ENCODE data around the gene ABCB8. TPM values are rescaled to one million over a fixed set of nuclear protein-coding genes. Genes with fewer than 3 reads are reported as not detected.
"Not testable (repeated sequence)": the region's sequence is repeated elsewhere in the genome, so short reads cannot be mapped to it uniquely, and the experiment has no call there.

Gene ABCB8
- total RNA-seq, 1 donor from 2014 or later, result 53.0 TPM

DNA sequence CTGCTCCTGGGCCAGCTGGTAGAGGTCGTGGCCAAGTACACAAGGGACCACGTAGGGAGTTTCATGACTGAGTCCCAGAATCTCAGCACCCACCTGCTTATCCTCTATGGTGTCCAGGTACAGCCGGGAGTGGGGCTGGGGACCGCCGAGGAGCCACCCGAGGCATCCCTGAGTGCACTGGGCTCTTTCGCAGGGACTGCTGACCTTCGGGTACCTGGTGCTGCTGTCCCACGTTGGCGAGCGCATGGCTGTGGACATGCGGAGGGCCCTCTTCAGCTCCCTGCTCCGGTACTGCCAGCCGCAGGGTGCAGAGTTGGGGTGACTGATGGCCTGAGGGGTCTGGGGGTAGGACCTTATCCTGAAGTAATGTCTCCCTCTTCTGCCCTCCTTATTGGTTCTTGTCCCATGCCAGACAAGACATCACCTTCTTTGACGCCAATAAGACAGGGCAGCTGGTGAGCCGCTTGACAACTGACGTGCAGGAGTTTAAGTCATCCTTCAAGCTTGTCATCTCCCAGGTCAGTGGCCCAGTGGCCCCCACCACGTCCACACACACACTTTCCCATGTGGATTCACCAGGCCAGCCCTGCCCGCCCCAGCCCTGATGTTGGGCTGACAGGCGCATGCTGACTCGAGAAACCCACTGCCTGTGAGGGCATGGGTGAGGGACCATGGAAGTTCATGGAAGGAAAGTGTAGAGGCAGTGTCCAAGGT is 6.2 kb downstream of the ABCB8 start:
- no peak for DNase-seq (ENCODE audit: low read depth)

GRCh38 chr7:151035026-151035717 is 6.9 kb downstream of the ABCB8 start:
- DNase-seq (ENCODE audit: low read depth), result no peak

DNA sequence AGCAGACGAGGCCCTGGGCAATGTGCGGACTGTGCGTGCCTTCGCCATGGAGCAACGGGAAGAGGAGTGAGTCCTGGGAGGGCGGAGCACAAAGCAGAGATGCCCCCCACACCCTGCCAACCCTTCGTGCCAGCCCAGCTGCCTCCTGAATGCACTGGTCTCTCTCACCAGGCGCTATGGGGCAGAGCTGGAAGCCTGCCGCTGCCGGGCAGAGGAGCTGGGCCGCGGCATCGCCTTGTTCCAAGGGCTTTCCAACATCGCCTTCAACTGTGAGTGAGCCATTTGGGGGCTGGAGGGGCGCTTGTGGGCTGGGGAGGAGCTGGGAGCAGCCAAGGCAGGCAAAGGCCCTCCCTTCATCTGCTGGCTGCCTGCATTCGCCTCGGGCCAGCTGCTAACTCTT is 7.7 kb downstream of the ABCB8 start:
- no peak for DNase-seq (ENCODE audit: low read depth)

DNA sequence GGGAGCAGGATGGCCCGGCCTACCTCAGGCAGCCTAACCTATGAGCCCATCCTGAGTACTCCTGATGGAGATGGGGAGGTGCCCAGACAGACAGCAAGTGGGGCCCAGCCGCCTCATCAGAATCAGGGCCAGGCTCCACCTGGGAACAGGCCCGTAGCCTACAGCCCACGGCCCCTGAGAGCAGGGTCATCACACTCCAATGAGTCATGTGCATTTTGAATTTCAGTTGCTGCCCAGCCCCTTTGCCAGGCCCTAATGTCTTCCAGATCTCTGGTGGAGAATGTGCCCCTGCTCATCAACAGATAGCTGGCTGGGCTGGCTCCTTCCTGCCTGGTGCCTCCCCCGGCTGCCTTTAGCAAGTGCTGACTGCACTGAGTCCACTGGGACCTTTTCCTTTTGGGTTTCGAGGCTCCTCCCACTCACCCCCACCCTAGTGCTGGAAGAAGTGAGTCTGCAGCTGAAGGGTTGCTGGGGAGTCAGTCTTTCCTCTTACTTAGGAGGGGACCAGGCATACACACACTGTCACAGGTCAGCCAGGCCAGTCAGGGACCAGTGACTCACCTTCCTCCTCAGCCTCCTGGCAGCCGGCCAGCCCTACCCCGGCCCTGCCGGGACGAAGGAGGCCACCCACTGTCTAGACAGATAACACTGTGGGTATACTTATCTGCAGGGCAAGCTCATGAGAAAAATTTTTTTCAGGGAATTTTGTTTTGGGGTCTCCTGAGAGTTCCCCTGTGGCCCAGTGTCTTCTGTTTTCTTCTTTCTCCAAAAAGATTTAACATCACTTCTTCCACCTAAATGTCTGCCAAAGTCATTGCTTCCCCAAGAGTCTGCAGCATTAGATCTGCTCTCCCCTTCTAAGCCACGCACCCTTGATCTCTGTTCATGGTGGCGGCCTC is 10.9 kb downstream of the ABCB8 start:
- peak; percentile 90 for DNase-seq (ENCODE audit: low read depth)

DNA sequence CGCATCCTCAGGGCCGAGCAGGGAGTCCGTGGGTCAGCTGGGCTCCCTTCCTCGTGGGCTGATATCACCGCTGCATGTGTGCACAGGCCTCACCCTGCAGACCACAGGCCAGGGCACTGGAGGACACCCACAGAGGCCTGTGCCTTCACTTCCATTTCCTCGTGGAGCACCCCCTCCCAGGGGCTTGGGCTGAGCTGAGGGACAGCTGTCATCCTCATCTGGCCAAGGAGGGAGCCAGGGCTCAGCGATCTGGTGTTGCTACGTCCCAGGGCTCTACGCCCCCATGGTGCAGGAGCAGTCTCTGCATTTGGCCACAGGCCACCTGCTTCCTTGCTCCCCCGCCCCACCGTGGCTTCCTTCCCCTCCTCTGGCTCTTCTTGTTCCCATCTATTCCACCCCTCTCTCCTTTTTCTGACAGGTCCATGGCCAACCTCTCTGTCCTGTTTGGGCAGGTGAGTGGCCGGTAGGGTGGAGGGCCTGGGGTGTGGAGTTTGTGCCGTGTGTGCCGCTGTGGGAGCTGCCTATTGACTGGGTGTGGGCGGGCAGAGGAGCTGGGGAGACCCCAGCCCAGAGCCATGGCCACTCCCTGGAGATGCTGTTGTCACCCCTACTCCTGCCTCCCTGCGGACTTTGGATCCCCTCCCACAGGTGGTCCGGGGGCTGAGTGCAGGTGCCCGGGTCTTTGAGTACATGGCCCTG is 11.7 kb downstream of the ABCB8 start:
- peak; percentile 84 for DNase-seq (ENCODE audit: low read depth)

DNA sequence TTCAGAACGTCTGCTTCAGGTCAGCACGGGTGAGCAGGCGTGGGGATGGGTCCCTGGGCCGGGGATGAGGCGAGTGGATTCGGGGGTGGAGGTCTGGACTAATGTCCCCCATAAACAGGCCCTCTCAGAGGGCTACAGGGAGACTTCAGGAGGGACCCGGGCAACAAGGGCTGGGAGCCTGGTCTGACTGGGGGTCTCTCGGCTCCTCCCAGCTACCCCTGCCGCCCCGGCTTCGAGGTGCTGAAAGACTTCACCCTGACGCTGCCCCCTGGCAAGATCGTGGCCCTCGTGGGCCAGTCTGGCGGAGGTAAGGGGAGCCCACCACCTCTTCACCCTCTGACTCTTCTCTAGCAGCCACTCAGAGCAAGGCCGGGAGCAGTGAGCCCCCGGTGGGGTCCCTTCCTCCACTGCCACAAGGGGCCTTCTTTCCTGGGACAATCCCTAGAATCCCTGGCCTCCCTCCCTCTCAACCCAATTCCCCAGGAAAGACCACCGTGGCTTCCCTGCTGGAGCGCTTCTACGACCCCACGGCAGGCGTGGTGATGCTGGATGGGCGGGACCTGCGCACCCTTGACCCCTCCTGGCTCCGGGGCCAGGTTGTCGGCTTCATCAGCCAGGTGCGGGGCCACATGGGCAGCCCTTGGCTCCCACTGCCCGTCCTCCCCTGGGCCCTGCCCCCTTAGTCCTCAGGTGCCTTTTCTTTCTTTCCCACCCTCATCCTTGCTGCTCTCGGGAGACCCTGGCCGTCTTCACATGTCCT is 12.5 kb downstream of the ABCB8 start:
- DNase-seq (ENCODE audit: low read depth), result no peak

- DNase-seq (ENCODE audit: low read depth), result not testable (repeated sequence)
These were observed 15.2 kb downstream of the ABCB8 start for GRCh38 chr7:151043449-151043848.

DNA sequence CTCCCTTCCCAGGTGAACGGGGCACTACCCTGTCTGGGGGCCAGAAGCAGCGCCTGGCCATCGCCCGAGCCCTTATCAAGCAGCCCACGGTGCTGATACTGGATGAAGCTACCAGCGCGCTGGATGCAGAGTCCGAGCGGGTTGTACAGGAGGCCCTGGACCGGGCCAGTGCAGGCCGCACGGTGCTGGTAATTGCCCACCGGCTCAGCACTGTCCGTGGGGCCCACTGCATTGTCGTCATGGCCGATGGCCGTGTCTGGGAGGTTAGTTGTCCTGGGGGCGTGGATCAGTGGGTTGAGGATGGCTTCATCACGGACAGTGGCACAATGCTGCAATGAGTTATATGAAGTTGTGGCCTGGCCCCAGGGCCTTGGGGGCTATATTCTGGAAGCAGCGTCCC is 15.7 kb downstream of the ABCB8 start:
- DNase-seq (ENCODE audit: low read depth), result no peak

DNA sequence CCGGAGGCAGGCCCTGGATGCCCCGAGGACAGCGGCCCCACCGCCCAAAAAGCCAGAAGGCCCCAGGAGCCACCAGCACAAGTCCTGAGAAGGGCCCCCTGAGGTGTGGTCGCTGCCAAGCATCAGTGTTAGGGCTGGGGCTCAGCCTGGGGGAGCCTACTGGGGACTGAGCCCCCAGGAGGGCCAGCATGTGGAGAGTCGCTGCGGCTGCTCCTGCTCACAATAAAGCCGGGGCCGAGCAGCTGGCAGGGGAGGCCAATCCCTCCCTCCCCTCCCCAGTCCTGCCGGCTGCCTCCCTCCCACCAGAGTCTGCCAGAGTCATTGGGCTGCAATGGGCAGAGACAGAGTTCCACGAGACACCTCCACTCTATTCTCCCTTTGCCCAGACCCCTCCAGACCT is 17.0 kb downstream of the ABCB8 start:
- DNase-seq (ENCODE audit: low read depth), result no peak

GRCh38 chr7:151045967-151046366 is 17.7 kb downstream of the ABCB8 start:
- DNase-seq (ENCODE audit: low read depth), result no peak

- peak; percentile 87 for DNase-seq (ENCODE audit: low read depth)
These were observed 18.6 kb downstream of the ABCB8 start for GRCh38 chr7:151046603-151047573.

DNA sequence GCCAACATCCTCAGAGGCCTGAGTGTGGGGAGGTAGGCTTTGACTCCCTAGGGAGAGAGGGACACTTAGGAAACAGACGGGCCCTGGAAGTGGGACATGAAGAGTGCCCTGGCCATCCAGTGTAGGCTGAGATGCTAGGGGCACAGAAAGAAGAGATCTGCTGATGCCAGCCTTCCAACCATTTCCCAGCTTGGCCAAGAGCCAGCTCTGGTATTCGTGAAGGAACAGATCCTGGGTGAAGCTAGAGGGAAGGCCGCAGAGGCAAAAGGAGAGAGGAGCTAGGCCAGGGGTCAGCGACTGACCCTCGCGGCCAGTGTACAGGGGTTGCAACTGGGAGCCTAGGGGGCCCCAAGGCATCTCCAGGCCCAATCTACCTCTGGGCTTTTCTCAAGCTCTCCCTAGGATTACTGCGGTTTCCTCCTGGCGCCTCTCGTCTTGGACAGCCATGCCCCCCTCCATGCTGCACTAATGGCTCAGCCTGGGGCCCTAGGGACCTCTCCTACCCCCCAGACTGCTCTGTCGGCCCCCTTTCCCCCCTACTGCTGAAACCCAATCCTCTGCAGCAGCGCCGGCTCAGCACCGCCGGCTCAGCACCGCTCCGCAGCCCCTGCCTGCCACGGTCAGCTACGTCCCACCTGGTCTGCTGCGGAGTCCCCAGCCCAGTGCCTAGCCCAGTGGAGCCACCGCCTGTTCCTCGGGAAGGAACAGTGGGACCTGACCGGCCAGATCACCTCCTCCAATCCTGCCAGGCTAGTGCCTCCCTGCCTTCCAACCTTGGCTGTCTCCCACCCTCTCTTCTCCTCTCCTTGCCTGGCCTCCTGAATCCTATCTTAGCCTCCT is 19.9 kb downstream of the ABCB8 start, which contains the start of gene ASIC3:
TSS of gene ASIC3 (plus strand) at position 556 of the 840 bp plus-strand sequence. CDS start 355 bp downstream, outside the sequence.
- DNase-seq (ENCODE audit: low read depth), result no peak

- DNase-seq (ENCODE audit: low read depth), result no peak
These were observed 20.7 kb downstream of the ABCB8 start for GRCh38 chr7:151048911-151049463.

DNA sequence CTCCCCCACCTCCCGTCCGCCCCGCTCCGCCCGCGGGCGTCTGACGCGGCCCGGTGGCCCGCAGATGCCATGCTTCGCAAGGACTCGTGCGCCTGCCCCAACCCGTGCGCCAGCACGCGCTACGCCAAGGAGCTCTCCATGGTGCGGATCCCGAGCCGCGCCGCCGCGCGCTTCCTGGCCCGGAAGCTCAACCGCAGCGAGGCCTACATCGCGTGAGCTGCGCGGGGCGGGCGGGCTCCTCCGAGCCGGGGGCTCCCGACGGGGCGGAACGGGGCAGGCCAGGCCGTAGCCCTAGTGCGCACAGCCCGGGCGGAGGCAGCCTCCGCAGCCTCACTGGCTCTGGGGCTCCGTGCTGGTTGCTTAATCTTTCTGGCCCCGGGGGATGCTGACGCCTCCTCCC is 22.9 kb downstream of the ABCB8 start:
- peak; percentile 40 for DNase-seq (ENCODE audit: low read depth)

DNA sequence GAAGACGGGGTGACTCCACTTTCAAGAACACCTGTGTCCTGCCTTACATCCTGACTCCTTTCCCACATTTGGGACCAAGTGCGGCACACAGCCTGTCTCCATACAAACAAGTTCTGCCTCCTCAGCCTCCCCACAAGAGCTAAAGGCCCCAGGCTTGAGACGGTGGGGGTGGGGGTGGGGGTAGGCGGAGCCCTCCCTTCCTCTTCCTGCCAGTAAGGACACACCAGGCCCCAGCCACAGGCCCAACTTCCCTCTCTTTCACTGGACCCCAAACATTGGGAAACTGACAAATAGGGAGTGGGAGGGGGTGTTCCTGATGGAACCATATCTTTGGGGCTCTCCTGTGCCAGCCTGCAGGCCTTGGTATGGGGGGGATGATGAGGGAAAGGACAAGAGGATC is 24.8 kb downstream of the ABCB8 start:
- no peak for DNase-seq (ENCODE audit: low read depth)

DNA sequence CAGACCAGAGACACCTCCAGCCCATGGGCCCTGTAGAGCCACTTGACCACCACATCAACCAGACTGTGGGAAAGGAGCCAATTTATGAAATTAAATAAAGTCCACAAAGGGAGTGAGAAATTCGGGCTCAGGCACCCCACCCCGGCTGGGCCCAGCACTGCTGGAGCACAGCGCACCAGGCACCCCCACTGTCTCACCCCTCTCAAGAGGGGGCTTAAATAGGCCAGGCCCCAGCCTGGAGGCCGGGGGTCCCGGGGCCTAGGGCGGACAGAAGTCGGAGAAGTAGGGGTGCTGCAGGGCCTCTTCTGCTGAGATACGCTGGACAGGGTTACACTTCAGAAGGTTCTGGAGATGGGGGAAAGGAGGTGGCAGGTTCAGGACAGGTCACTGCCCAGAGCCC is 25.5 kb downstream of the ABCB8 start:
- no peak for DNase-seq (ENCODE audit: low read depth)

- no peak for DNase-seq (ENCODE audit: low read depth)
These were observed 28.0 kb downstream of the ABCB8 start for GRCh38 chr7:151056283-151056665.
